HEK293 (cell line): ENCODE measurements around the gene AGTPBP1.

Experiments
- CTCF ChIA-PET: fragments of 350-600 bp; formaldehyde crosslinking; extraction: SDS; loops from one replicate; lab custom pipeline; 2021; ENCODE audit warnings: antibody characterized with exemption; lab: Yijun Ruan, JAX
- POLR2A ChIA-PET: fragments of 300-600 bp; formaldehyde crosslinking; extraction: SDS; loops from one replicate; lab custom pipeline; 2020; ENCODE audit warnings: antibody characterized with exemption, inconsistent platforms; lab: Yijun Ruan, JAX
- H3K27ac ChIP-seq: fragments of 200-500 bp; sonication (Bioruptor generic); 2 replicates; pipeline ENCODE4 v1.5.1; 2014; ENCODE audit warnings: low read depth, low read length, control low read depth, inconsistent platforms; ENCODE audit errors: extremely low read depth
- H3K36me3 ChIP-seq, 2 experiments: fragments of 200-500 bp in 1 of 2; sonication (Bioruptor generic) in 1 of 2; 1 replicate in 1 of 2; 2 replicates in 1 of 2; pipeline ENCODE4 v1.5.1; 2014 to 2017; ENCODE audit warnings: inconsistent platforms in 2 of 2, low read length in 2 of 2; ENCODE audit not compliant: control insufficient read depth in 2 of 2, insufficient read depth in 1 of 2
- H3K4me1 ChIP-seq: fragments of 200-500 bp; sonication (Bioruptor generic); 2 replicates; pipeline ENCODE4 v1.5.1; 2014; ENCODE audit warnings: mild to moderate bottlenecking, low read length, inconsistent platforms; ENCODE audit not compliant: control insufficient read depth, insufficient read depth
- H3K4me3 ChIP-seq: 2 replicates; pipeline ENCODE4 v1.5.1; 2011; ENCODE audit warnings: low read depth, mild to moderate bottlenecking, control low read depth, low read length, moderate library complexity
- H3K9me3 ChIP-seq: fragments of 200-500 bp; sonication (Bioruptor generic); 2 replicates; pipeline ENCODE4 v1.5.1; 2014; ENCODE audit warnings: low read depth, low read length, inconsistent platforms; ENCODE audit not compliant: control insufficient read depth, insufficient read depth
- KLF10 ChIP-seq: fragments of 450-650 bp; IDR thresholded peaks from 2 replicates; pipeline ENCODE4 v1.5.1; 2018; ENCODE audit warnings: missing biosample characterization, mild to moderate bottlenecking, missing genetic modification characterization
- PRDM1 ChIP-seq: fragments of 450-650 bp; formaldehyde crosslinking; IDR thresholded peaks from 2 replicates; pipeline ENCODE4; 2016; ENCODE audit warnings: missing biosample characterization, missing genetic modification characterization
- SCRT1 ChIP-seq: fragments of 450-650 bp; formaldehyde crosslinking; IDR thresholded peaks from 2 replicates; pipeline ENCODE4 v1.5.1; 2016; ENCODE audit warnings: missing biosample characterization, missing genetic modification characterization, borderline replicate concordance
- ZNF10 ChIP-seq: fragments of 450-650 bp; formaldehyde crosslinking; IDR thresholded peaks from 2 replicates; pipeline ENCODE4 v1.5.1; 2017; ENCODE audit warnings: missing biosample characterization, missing genetic modification characterization
- ZNF114 ChIP-seq: fragments of 450-650 bp; formaldehyde crosslinking; IDR thresholded peaks from 2 replicates; pipeline ENCODE4 v1.5.0; 2017; ENCODE audit warnings: missing biosample characterization, missing genetic modification characterization
- ZNF133 ChIP-seq: fragments of 450-650 bp; formaldehyde crosslinking; IDR thresholded peaks from 2 replicates; pipeline ENCODE4 v1.5.1; 2016; ENCODE audit warnings: missing biosample characterization, missing genetic modification characterization
- ZNF2 ChIP-seq: fragments of 450-650 bp; formaldehyde crosslinking; IDR thresholded peaks from 2 replicates; pipeline ENCODE4 v1.5.1; 2016; ENCODE audit warnings: missing biosample characterization, missing genetic modification characterization
- ZNF366 ChIP-seq: fragments of 450-650 bp; formaldehyde crosslinking; conservative IDR thresholded peaks from 2 replicates; pipeline ENCODE4 v1.5.1; 2016; ENCODE audit warnings: missing biosample characterization, missing genetic modification characterization
- ZNF654 ChIP-seq: fragments of 450-650 bp; formaldehyde crosslinking; IDR thresholded peaks from 2 replicates; pipeline ENCODE4 v1.5.1; 2016; ENCODE audit warnings: low read depth, missing biosample characterization, missing genetic modification characterization
- ZNF660 ChIP-seq: fragments of 450-650 bp; IDR thresholded peaks from 2 replicates; pipeline ENCODE4 v1.5.1; 2018; ENCODE audit warnings: missing biosample characterization, mild to moderate bottlenecking, missing genetic modification characterization
- ZNF701 ChIP-seq: fragments of 450-650 bp; formaldehyde crosslinking; IDR thresholded peaks from 2 replicates; pipeline ENCODE4 v1.5.1; 2016; ENCODE audit warnings: missing biosample characterization, missing genetic modification characterization
- TF ChIP-seq, protein P1 (sequence below): fragments of 450-650 bp; formaldehyde crosslinking; IDR thresholded peaks from 2 replicates; pipeline ENCODE4 v1.5.1; 2016; ENCODE audit warnings: missing biosample characterization, missing genetic modification characterization
- TF ChIP-seq, protein P2 (sequence below): fragments of 450-650 bp; formaldehyde crosslinking; IDR thresholded peaks from 2 replicates; pipeline ENCODE4 v1.5.1; 2016; ENCODE audit warnings: missing biosample characterization, missing genetic modification characterization
- TF ChIP-seq, protein P3 (sequence below): fragments of 450-650 bp; formaldehyde crosslinking; IDR thresholded peaks from 2 replicates; pipeline ENCODE4 v1.5.1; 2016; ENCODE audit warnings: missing biosample characterization, missing genetic modification characterization
- TF ChIP-seq, protein P4 (sequence below): fragments of 450-650 bp; formaldehyde crosslinking; IDR thresholded peaks from 2 replicates; pipeline ENCODE4; 2016; ENCODE audit warnings: missing biosample characterization, missing genetic modification characterization
- TF ChIP-seq, protein P5 (sequence below): fragments of 450-650 bp; formaldehyde crosslinking; IDR thresholded peaks from 2 replicates; pipeline ENCODE4 v1.5.1; 2017; ENCODE audit warnings: missing biosample characterization, missing genetic modification characterization

AGTPBP1 gene

DNA sequence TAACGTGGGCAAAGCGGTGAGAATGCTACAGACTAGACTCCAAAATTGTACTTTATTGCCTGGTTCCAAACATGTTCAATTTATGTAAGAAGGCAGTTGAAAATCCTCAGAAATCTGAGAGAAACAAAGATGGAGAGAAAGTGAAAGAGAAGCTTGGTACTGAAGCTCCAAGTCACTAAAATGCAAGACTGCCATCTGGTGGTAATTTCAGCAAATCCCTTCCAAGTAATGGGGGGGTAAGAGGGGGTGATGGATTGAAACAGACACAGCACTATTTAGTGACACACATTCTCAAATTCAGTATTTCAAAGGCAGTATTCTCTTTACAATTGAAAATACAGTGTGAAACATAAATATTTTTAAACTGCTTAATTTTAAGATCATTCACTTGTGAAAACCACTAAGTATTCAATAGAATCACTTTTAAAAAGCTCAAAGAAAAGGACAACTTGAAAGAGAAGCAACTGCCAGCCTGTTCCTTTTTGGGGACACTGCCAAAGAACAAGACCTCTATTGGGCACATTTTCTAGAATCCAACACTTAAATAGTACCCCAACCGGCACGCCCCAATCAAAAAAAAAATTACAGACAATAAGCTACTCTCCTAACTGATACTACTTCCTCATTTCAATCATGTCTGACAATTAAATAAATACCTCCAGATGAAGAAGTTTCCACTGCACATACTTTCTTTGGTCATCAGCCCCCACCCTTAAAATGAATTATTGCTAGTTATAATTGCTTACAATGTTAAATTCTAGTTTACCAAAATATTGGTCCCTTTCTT, 131.5 kb downstream of the AGTPBP1 start:
- Histone ChIP-seq H3K4me1 (no peaks in the 10 kb centered on the region), H3K9me3 (no peaks in the 10 kb centered on the region), H3K4me3 (no peak overlapping the region), H3K27ac (no peak overlapping the region), H3K36me3 (no peaks in the 10 kb centered on the region)
- CTCF ChIA-PET = interaction anchor here (0.5 to 2.7 kb wide), 61 partner anchors 9 to 1310 kb away, joined by 3 to 26 read pairs (median 4); no protein-coding TSS in a partner anchor
- TF ChIP-seq ZNF10 (tag by site-specific recombination) (no peak), ZNF654 (tag by site-specific recombination) (peak; percentile 98), ZNF133 (tag by site-specific recombination) (no peak), PRDM1 (tag by site-specific recombination) (peak; percentile 68; the same call in 1 of the 2 replicates), ZNF701 (tag by site-specific recombination) (no peak), ZNF114 (tag by site-specific recombination) (no peak), ZNF366 (tag by site-specific recombination) (peak; percentile 93), SCRT1 (tag by site-specific recombination) (no peak), ZNF2 (peak; percentile 80), KLF10 (tag by site-specific recombination) (no peak), ZNF660 (tag by site-specific recombination) (peak; percentile 78; the same call in 1 of the 2 replicates)
- TF ChIP-seq, protein P1, sequence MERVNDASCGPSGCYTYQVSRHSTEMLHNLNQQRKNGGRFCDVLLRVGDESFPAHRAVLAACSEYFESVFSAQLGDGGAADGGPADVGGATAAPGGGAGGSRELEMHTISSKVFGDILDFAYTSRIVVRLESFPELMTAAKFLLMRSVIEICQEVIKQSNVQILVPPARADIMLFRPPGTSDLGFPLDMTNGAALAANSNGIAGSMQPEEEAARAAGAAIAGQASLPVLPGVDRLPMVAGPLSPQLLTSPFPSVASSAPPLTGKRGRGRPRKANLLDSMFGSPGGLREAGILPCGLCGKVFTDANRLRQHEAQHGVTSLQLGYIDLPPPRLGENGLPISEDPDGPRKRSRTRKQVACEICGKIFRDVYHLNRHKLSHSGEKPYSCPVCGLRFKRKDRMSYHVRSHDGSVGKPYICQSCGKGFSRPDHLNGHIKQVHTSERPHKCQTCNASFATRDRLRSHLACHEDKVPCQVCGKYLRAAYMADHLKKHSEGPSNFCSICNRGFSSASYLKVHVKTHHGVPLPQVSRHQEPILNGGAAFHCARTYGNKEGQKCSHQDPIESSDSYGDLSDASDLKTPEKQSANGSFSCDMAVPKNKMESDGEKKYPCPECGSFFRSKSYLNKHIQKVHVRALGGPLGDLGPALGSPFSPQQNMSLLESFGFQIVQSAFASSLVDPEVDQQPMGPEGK = peak; percentile 91
- TF ChIP-seq, protein P2, sequence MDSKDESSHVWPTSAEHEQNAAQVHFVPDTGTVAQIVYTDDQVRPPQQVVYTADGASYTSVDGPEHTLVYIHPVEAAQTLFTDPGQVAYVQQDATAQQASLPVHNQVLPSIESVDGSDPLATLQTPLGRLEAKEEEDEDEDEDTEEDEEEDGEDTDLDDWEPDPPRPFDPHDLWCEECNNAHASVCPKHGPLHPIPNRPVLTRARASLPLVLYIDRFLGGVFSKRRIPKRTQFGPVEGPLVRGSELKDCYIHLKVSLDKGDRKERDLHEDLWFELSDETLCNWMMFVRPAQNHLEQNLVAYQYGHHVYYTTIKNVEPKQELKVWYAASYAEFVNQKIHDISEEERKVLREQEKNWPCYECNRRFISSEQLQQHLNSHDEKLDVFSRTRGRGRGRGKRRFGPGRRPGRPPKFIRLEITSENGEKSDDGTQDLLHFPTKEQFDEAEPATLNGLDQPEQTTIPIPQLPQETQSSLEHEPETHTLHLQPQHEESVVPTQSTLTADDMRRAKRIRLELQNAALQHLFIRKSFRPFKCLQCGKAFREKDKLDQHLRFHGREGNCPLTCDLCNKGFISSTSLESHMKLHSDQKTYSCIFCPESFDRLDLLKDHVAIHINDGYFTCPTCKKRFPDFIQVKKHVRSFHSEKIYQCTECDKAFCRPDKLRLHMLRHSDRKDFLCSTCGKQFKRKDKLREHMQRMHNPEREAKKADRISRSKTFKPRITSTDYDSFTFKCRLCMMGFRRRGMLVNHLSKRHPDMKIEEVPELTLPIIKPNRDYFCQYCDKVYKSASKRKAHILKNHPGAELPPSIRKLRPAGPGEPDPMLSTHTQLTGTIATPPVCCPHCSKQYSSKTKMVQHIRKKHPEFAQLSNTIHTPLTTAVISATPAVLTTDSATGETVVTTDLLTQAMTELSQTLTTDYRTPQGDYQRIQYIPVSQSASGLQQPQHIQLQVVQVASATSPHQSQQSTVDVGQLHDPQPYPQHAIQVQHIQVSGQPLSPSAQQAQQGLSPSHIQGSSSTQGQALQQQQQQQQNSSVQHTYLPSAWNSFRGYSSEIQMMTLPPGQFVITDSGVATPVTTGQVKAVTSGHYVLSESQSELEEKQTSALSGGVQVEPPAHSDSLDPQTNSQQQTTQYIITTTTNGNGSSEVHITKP (tag by site-specific recombination) = 0 out of 2 replicates have a peak, but pooled peaks have one; percentile 24
- TF ChIP-seq, protein P3, sequence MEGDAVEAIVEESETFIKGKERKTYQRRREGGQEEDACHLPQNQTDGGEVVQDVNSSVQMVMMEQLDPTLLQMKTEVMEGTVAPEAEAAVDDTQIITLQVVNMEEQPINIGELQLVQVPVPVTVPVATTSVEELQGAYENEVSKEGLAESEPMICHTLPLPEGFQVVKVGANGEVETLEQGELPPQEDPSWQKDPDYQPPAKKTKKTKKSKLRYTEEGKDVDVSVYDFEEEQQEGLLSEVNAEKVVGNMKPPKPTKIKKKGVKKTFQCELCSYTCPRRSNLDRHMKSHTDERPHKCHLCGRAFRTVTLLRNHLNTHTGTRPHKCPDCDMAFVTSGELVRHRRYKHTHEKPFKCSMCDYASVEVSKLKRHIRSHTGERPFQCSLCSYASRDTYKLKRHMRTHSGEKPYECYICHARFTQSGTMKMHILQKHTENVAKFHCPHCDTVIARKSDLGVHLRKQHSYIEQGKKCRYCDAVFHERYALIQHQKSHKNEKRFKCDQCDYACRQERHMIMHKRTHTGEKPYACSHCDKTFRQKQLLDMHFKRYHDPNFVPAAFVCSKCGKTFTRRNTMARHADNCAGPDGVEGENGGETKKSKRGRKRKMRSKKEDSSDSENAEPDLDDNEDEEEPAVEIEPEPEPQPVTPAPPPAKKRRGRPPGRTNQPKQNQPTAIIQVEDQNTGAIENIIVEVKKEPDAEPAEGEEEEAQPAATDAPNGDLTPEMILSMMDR (tag by site-specific recombination) = peak; percentile 56
- TF ChIP-seq, protein P4, sequence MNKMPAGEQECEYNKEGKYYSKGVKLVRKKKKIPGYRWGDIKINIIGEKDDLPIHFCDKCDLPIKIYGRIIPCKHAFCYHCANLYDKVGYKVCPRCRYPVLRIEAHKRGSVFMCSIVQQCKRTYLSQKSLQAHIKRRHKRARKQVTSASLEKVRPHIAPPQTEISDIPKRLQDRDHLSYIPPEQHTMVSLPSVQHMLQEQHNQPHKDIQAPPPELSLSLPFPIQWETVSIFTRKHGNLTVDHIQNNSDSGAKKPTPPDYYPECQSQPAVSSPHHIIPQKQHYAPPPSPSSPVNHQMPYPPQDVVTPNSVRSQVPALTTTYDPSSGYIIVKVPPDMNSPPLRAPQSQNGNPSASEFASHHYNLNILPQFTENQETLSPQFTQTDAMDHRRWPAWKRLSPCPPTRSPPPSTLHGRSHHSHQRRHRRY = no peak
- TF ChIP-seq, protein P5, sequence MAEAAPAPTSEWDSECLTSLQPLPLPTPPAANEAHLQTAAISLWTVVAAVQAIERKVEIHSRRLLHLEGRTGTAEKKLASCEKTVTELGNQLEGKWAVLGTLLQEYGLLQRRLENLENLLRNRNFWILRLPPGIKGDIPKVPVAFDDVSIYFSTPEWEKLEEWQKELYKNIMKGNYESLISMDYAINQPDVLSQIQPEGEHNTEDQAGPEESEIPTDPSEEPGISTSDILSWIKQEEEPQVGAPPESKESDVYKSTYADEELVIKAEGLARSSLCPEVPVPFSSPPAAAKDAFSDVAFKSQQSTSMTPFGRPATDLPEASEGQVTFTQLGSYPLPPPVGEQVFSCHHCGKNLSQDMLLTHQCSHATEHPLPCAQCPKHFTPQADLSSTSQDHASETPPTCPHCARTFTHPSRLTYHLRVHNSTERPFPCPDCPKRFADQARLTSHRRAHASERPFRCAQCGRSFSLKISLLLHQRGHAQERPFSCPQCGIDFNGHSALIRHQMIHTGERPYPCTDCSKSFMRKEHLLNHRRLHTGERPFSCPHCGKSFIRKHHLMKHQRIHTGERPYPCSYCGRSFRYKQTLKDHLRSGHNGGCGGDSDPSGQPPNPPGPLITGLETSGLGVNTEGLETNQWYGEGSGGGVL (tag by site-specific recombination) = peak; percentile 36; the same call in 1 of the 2 replicates
- POLR2A ChIA-PET = interaction anchor here (0.6 to 1.0 kb wide), 3 partner anchors 61 to 1213 kb away, joined by 3 to 8 read pairs (median 4); no protein-coding TSS in a partner anchor
